GM18519 (cell line): ENCODE data around the gene PNMA6E.

Experiments used
- ATAC-seq: cut with Tn5 transposase; IDR thresholded peaks from one replicate; pipeline ENCODE4 v1.9.1; 2021; ENCODE audit warnings: mild to moderate bottlenecking, moderate library complexity; ENCODE audit not compliant: unreplicated experiment, low FRiP score

Gene PNMA6E

DNA sequence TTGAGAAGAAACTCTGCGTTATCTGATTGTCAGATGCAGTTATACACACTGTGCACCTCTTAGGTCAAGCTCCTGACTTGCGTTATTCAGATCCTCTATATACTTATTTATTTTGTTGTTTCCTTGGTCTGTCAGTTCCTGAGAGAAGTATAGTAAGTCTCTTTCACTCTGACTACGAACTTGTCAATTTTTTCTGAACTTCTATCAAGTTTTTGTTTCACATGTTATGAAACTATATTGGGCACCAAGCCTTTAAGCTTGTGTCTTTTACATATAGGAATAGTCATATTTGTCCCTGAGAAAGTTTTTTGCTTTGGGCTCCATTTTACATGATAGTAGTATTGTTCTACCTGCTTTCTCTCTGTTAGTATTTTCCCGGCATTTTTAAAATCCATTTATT lies 35.5 kb downstream of the PNMA6E start:
- ATAC-seq, result peak; percentile 41

DNA sequence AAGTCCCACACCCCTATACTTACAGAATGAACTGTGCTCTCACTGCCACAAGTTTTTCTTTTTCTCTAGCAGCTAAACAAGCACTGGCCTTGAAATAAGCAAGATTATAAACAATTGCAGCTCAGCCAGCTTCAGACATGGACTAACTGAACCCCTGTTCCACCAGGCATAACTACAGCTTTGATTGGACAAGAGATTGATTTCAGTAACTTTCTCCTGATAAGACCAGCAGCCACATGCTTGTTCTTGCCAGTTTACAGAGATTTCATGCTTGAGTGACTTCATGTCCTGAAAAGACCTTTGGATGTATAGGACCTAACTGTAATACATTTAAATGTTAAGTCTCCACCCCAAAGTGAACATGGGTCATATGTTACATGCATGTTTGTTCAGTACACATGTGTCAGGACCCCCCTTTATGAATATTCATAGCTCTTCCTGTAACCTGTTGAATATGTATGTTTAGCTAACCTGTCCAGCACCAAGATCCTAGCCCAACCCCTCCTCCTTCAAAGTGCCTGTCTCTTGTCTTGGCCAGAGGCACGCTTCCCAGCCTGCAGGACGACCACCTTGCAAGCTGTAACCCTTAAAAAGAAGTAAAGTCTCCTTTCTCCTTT lies 39.3 kb downstream of the PNMA6E start:
- no peak for ATAC-seq

DNA sequence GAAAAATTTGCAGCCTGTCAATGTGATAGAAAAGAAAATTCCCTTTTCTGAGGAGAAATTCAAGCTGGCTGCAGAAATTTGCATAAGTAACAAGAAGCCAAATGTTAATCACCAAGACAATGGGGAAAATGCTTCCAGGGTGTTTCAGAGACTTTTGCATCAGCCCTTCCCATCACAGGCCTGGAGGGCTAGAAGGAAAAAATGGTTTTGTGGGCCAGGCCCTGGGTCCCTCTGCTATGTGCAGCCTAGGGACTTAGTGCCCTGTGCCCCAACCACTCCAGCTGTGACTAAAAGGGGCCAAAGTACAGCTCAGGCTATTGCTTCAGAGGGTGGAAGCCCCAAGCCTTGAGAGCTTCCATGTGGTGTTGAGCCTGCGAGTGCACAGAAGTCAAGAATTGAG lies 43.3 kb downstream of the PNMA6E start:
- ATAC-seq, result no peak

DNA sequence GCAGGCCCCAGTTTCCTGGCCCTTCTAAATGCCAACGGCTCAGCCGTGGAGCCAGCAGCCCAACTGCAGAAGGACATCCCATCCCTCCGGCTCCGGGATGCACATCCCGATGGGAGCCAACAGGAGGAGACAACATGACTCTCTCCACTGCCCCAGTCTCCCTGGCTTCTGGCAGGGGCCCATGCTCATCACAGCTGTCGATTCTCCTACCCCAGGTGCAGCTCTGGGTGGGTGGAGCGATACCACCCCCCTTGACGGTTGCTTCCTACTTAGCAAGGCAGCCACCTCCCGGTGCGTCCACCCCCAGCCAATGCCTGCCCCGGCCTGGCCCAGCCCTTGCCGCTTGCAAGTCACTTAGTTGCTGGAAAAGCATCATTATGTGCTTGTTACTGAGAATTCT lies 47.7 kb downstream of the PNMA6E start:
- no peak for ATAC-seq

DNA sequence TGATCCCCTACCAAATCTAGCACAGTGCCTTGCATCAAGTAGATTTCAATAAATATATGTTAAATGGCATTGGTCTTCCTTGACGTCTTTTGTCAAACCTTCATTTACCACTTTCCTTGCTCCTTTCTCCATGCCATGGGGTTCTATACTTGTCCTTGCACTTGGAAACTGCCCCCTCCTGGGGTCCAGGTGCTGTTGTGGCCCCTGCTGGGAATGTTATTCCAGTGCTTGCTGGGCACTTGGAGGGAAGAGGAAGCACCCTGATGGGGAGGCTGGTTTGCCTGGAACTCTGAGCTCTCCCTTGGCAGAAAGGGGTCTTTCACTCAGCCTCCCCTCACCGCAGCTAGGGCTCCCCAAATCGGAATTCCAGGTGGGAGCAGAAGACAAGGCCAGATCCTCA lies 48.3 kb downstream of the PNMA6E start:
- no peak for ATAC-seq

DNA sequence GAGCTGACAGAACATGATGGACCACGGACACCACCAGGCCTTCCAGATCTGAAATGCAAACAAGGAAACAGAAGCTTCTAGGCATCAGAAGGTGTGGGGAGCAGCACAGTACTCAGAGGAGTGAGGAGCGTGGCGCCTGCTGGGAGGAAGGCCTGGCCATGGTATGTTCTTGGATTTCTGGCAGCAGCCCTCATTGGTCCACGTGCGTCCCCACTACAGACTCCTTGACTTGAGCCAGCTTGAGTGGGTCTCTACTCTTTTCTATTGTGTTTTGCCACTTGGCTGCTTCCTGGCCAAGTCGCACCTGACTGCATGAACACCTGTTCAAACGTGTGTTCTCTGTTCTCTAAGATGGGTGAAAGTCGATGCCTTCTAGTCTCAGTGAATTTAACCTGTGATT lies 49.2 kb downstream of the PNMA6E start:
- no peak for ATAC-seq

DNA sequence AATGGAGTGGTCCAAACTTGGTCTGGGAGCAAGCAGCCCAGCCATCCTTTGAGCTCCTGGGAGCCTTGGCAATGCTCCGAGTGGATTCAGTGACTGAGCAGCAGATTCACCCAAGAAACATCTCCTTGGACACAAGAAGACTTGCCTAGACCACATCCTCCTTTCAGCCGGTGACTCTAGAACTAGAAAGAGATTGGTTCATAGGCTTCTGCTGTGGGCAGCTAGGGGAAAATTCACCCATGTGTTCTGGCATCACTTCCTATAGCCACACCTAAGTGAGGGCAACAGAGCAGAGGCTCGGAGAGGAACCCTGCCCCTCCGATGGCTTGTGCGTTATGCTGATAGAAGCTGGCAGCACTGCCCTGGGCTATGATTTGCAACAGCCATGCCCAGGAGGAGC lies 51.2 kb downstream of the PNMA6E start:
- no peak for ATAC-seq

DNA sequence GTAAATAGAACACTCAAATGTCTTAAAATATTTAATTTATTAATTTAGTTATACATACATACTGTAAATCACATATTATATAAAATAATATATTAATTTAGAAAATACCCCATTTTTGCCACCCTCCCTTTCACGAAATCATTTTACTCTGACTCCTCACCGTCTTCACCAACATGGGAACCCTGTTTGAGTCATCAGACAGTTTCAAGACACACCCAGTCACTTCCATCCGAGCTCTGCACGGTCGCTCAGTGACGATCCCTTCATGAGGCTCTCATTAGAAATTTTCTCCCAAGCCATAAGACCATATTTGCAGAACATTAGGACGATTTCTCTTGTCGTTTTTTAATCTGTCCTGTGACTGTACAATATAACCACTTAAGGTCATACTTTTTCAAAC lies 52.7 kb downstream of the PNMA6E start:
- no peak for ATAC-seq

DNA sequence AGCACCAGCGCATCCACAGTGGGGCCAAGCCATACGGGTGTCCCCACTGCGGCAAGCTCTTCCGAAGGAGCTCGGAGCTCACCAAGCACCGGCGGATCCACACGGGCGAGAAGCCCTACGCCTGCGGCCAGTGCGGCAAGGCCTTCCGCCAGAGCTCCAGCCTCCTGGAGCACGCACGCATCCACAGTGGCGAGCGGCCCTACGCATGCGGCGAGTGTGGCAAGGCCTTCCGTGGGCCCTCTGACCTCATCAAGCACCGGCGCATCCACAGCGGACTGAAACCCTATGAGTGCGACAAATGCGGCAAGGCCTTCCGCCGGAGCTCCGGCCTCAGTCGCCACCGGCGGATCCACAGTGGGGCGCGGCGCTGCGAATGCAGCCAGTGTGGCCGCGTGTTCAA lies 53.6 kb downstream of the PNMA6E start:
- no peak for ATAC-seq
